SJSA1 (cell line): Measurements from ENCODE around the gene LRIT1. TPM values are rescaled to one million over a fixed set of nuclear protein-coding genes. Genes with fewer than 3 reads are reported as not detected.

Experiments used
- DNase-seq, 2 experiments: peaks; one replicate each; pipeline ENCODE4 v3.0.0-alpha.2; 2015 to 2020; ENCODE audit warnings: low spot score in 2 of 2, low read depth in 1 of 2
- H3K27ac ChIP-seq: fragments of 250-450 bp; sonication (Bioruptor Pico); 2 replicates; pipeline ENCODE4 v1.5.1; 2020; ENCODE audit warnings: mild to moderate bottlenecking, moderate library complexity
- H3K27me3 ChIP-seq: fragments of 250-450 bp; sonication (Bioruptor Pico); replicated peaks from 2 replicates; pipeline ENCODE4 v1.5.1; 2020; ENCODE audit warnings: mild to moderate bottlenecking, moderate library complexity
- H3K36me3 ChIP-seq: fragments of 250-450 bp; sonication (Bioruptor Pico); 2 replicates; pipeline ENCODE4 v1.5.1; 2020; ENCODE audit warnings: mild to moderate bottlenecking
- H3K4me1 ChIP-seq: fragments of 250-450 bp; sonication (Bioruptor Pico); replicated peaks from 2 replicates; pipeline ENCODE4 v1.6.1; 2021; ENCODE audit warnings: mild to moderate bottlenecking
- H3K4me3 ChIP-seq: fragments of 250-450 bp; sonication (Bioruptor Pico); 2 replicates; pipeline ENCODE4 v1.5.1; 2020; ENCODE audit warnings: mild to moderate bottlenecking
- H3K9me3 ChIP-seq: fragments of 250-450 bp; sonication (Bioruptor Pico); replicated peaks from 2 replicates; pipeline ENCODE4 v1.5.1; 2020; ENCODE audit warnings: mild to moderate bottlenecking
- total RNA-seq: library from RNA; depleted of rRNA; stranded (reverse); fragments of >200 nt; shearing (Covaris generic); gene quantifications from 2 replicates; pipeline ENCODE4 v1.2.3, GENCODE V29; 2014

Gene LRIT1
- total RNA-seq, 1 experiment from 2014 or later, result not detected

- H3K9me3 ChIP-seq, result no peaks in the 10 kb centered on the region
- H3K36me3 ChIP-seq, result no peaks in the 10 kb centered on the region
- no peak overlapping the region for H3K4me3 ChIP-seq
- peaks cover 30% of the 10 kb centered on the region for H3K27me3 ChIP-seq
- no peaks in the 10 kb centered on the region for H3K4me1 ChIP-seq
- no peak overlapping the region for H3K27ac ChIP-seq
- DNase-seq, result no peak
Measured at GRCh38 chr10:84200537-84201243, 40.7 kb downstream of the LRIT1 start.

GRCh38 chr10:84198206-84198915, 43.0 kb downstream of the LRIT1 start:
- Histone ChIP-seq H3K9me3 (no peaks in the 10 kb centered on the region), H3K27ac (no peak overlapping the region), H3K36me3 (no peaks in the 10 kb centered on the region), H3K4me1 (0 out of 2 replicates have a peak, but pooled peaks cover 8% of the 10 kb centered on the region), H3K4me3 (no peak overlapping the region), H3K27me3 (peaks cover 53% of the 10 kb centered on the region)
- DNase-seq, result no peak

- H3K4me1 ChIP-seq, result 0 out of 2 replicates have a peak, but pooled peaks cover 8% of the 10 kb centered on the region
- no peak overlapping the region for H3K4me3 ChIP-seq
- no peak overlapping the region for H3K27ac ChIP-seq
- H3K36me3 ChIP-seq, result no peaks in the 10 kb centered on the region
- H3K9me3 ChIP-seq, result no peaks in the 10 kb centered on the region
- H3K27me3 ChIP-seq, result peaks cover 54% of the 10 kb centered on the region
- DNase-seq, result no peak
Measured at GRCh38 chr10:84197643-84198042, 43.7 kb downstream of the LRIT1 start.

- Histone ChIP-seq H3K4me1 (0 out of 2 replicates have a peak, but pooled peaks cover 8% of the 10 kb centered on the region), H3K36me3 (no peaks in the 10 kb centered on the region), H3K27ac (no peak overlapping the region), H3K27me3 (peaks cover 57% of the 10 kb centered on the region), H3K9me3 (no peaks in the 10 kb centered on the region), H3K4me3 (no peak overlapping the region)
- no peak for DNase-seq
Measured at GRCh38 chr10:84196941-84197340, 44.4 kb downstream of the LRIT1 start.

GRCh38 chr10:84196083-84196482, 45.3 kb downstream of the LRIT1 start:
- DNase-seq, result no peak
- Histone ChIP-seq H3K36me3 (no peaks in the 10 kb centered on the region), H3K27me3 (peaks cover 57% of the 10 kb centered on the region), H3K27ac (no peak overlapping the region), H3K9me3 (no peaks in the 10 kb centered on the region), H3K4me3 (no peak overlapping the region), H3K4me1 (0 out of 2 replicates have a peak, but pooled peaks cover 8% of the 10 kb centered on the region)

- Histone ChIP-seq H3K36me3 (no peaks in the 10 kb centered on the region), H3K27me3 (peaks cover 53% of the 10 kb centered on the region), H3K27ac (no peak overlapping the region), H3K4me3 (no peak overlapping the region), H3K9me3 (no peaks in the 10 kb centered on the region), H3K4me1 (0 out of 2 replicates have a peak, but pooled peaks cover 8% of the 10 kb centered on the region)
- DNase-seq, result no peak
Measured at GRCh38 chr10:84195044-84195830, 46.1 kb downstream of the LRIT1 start.

- peaks cover 51% of the 10 kb centered on the region for H3K27me3 ChIP-seq
- H3K4me3 ChIP-seq, result peak within 1 kb of the TSS; percentile 10; the same call in 1 of the 2 replicates
- H3K36me3 ChIP-seq, result no peaks in the 10 kb centered on the region
- DNase-seq, result no peak
- no peaks in the 10 kb centered on the region for H3K9me3 ChIP-seq
- H3K4me1 ChIP-seq, result 0 out of 2 replicates have a peak, but pooled peaks cover 8% of the 10 kb centered on the region
- no peak within 1 kb of the TSS for H3K27ac ChIP-seq
Measured at GRCh38 chr10:84194424-84195043, 46.8 kb downstream of the LRIT1 start, which contains the start of gene CDHR1. Gene CDHR1, plus strand, starts transcription at chr10:84194537. Its CDS starts 224 bp downstream, at chr10:84194761.

GRCh38 chr10:84193846-84194423, 47.4 kb downstream of the LRIT1 start:
- no peak overlapping the region for H3K27ac ChIP-seq
- DNase-seq, result no peak
- H3K36me3 ChIP-seq, result no peaks in the 10 kb centered on the region
- peaks cover 51% of the 10 kb centered on the region for H3K27me3 ChIP-seq
- H3K9me3 ChIP-seq, result no peaks in the 10 kb centered on the region
- H3K4me1 ChIP-seq, result 0 out of 2 replicates have a peak, but pooled peaks cover 8% of the 10 kb centered on the region
- H3K4me3 ChIP-seq, result peak overlapping the region; percentile 10; the same call in 1 of the 2 replicates

- peaks cover 47% of the 10 kb centered on the region for H3K27me3 ChIP-seq
Measured at GRCh38 chr10:84193327-84193726, 48.0 kb downstream of the LRIT1 start.

GRCh38 chr10:84191106-84191505, 50.2 kb downstream of the LRIT1 start:
- DNase-seq, result no peak
- no peak overlapping the region for H3K27ac ChIP-seq
- no peaks in the 10 kb centered on the region for H3K9me3 ChIP-seq
- 0 out of 2 replicates have a peak, but pooled peaks cover 8% of the 10 kb centered on the region for H3K4me1 ChIP-seq
- peaks cover 31% of the 10 kb centered on the region for H3K27me3 ChIP-seq
- no peaks in the 10 kb centered on the region for H3K36me3 ChIP-seq
- H3K4me3 ChIP-seq, result no peak overlapping the region

More at GRCh38 chr10:84193327-84193726, 48.0 kb downstream of the LRIT1 start:
- DNase-seq, result no peak
- Histone ChIP-seq H3K4me1 (0 out of 2 replicates have a peak, but pooled peaks cover 8% of the 10 kb centered on the region), H3K36me3 (no peaks in the 10 kb centered on the region), H3K4me3 (no peak overlapping the region), H3K27ac (no peak overlapping the region), H3K9me3 (no peaks in the 10 kb centered on the region)

GRCh38 chr10:84190621-84191020, 50.7 kb downstream of the LRIT1 start:
- Histone ChIP-seq H3K27me3 (peaks cover 26% of the 10 kb centered on the region), H3K27ac (no peak overlapping the region), H3K36me3 (no peaks in the 10 kb centered on the region), H3K4me3 (no peak overlapping the region), H3K4me1 (0 out of 2 replicates have a peak, but pooled peaks cover 8% of the 10 kb centered on the region), H3K9me3 (no peaks in the 10 kb centered on the region)
- no peak for DNase-seq

- H3K9me3 ChIP-seq, result no peaks in the 10 kb centered on the region
- H3K27ac ChIP-seq, result no peak overlapping the region
- no peaks in the 10 kb centered on the region for H3K4me1 ChIP-seq
- H3K4me3 ChIP-seq, result no peak overlapping the region
- H3K27me3 ChIP-seq, result peaks cover 8% of the 10 kb centered on the region
- DNase-seq, result no peak
- H3K36me3 ChIP-seq, result no peaks in the 10 kb centered on the region
Measured at GRCh38 chr10:84188815-84189214, 52.5 kb downstream of the LRIT1 start.
